Adrenal gland (tissue), 12 donors: Measurements from ENCODE around the gene GRK3. TPM values are rescaled to one million over a fixed set of nuclear protein-coding genes. Genes with fewer than 3 reads are reported as not detected.

Source experiments
- DNase-seq, 7 donors: peaks; one replicate each; pipeline ENCODE4 v3.0.0-alpha.2; 2019 to 2020
- H3K27ac ChIP-seq, 5 donors: fragments of 200-600 bp; sonication (generic) in 4 of 5; 1 replicate in 3 of 5; 2 replicates in 2 of 5; pipeline versions ENCODE4 v1.5.1 to v1.8.0; 2016 to 2020; ENCODE audit warnings: mild to moderate bottlenecking in 1 of 5
- H3K27me3 ChIP-seq: fragments of 200-600 bp; 2 replicates; pipeline ENCODE4 v1.8.0; 2021
- H3K36me3 ChIP-seq, 2 donors: fragments of 200-600 bp; replicated peaks in 1 of 2; 1 replicate in 1 of 2; 2 replicates in 1 of 2; pipeline versions ENCODE4 v1.5.1 to v1.8.0; 2018 to 2022
- H3K4me1 ChIP-seq, 2 donors: fragments of 200-600 bp; replicated peaks in 1 of 2; 1 replicate in 1 of 2; 2 replicates in 1 of 2; pipeline versions ENCODE4 v1.5.1 to v1.8.0; 2018 to 2021
- H3K4me3 ChIP-seq, 4 donors: fragments of 200-600 bp; sonication (generic) in 3 of 4; one replicate each; pipeline ENCODE4 v1.5.1; 2016 to 2018
- H3K9me3 ChIP-seq, 3 donors: fragments of 200-600 bp; sonication (generic) in 1 of 3; replicated peaks in 1 of 3; 1 replicate in 2 of 3; 2 replicates in 1 of 3; pipeline versions ENCODE4 v1.5.1 to v1.8.0; 2016 to 2021
- POLR2A ChIP-seq, 2 donors: fragments of 450-650 bp; IDR thresholded peaks; one replicate each; pipeline ENCODE4 v1.6.1; 2017; ENCODE audit warnings: antibody characterized with exemption in 2 of 2, mild to moderate bottlenecking in 2 of 2, moderate library complexity in 1 of 2
- WGBS, 4 donors: extraction: QIAGEN DNeasy Blood & Tissue Kit in 2 of 4; methylation state at CpG; one replicate each; pipeline versions ENCODE4 v1.1.5 to v1.1.7; 2013 to 2017; 5-methylcytosine and 5-hydroxymethylcytosine counted together
- intact Hi-C, 2 donors: fragments of 100-400 bp; cut with DNase I; formaldehyde crosslinking; loops; one replicate each; pipeline versions ENCODE4 v1.14.1 to v1.15.0; 2022 to 2023
- polyA plus RNA-seq, 3 donors: library from polyadenylated mRNA; stranded (reverse); fragments of 200-250 nt in 2 of 3; fragments of 350-450 nt in 1 of 3; fragmentation: Illumina TruSeq in 1 of 3; extraction: RNeasy Lipid Tissue Mini Kit (QIAGEN cat#74804) in 1 of 3; gene quantifications; one replicate each; pipeline ENCODE4 v1.2.3, GENCODE V29; 2013 to 2014
- total RNA-seq, 9 donors: library from RNA; depleted of rRNA in 4 of 9; stranded (reverse); fragments of >200 nt in 4 of 9; fragments of 120-200 nt in 1 of 9; fragmentation: NEBNext Ultra II Directional in 1 of 9; extraction: Animal tissue kit (Norgen Biotek cat#: 25700) in 1 of 9; gene quantifications; one replicate each; pipeline versions ENCODE4 v1.1.0 to v1.2.4, GENCODE V29; 2013 to 2023
- TF ChIP-seq, protein P1 (sequence below), 6 experiments: fragments of 450-650 bp in 4 of 6; fragments of 200-600 bp in 2 of 6; sonication (generic) in 1 of 6; IDR thresholded peaks; 1 replicate in 5 of 6; 2 replicates in 1 of 6; pipeline versions ENCODE4 v1.5.1 to v1.8.0; 2016 to 2021; ENCODE audit warnings: antibody characterized with exemption in 6 of 6, mild to moderate bottlenecking in 2 of 6, moderate library complexity in 1 of 6
- donor health status: healthy with polysubstance abuse.
- donor health status: Bipolar disorder and iron deficiency.
- donor health status: DM: yes; HTN: yes; CAD: no.
- donor health status: DM: no; HTN: no; CAD: no.
- donor health status: DM: no; HTN: no; CAD: no.
- donor health status: DM: yes; HTN: yes; CAD: no.

The GRK3 gene
- total and polyA plus RNA-seq, 12 donors = 3.2 to 20.9 (median 10.1) TPM

- Histone ChIP-seq H3K36me3 (no peaks in the 10 kb centered on the region), H3K4me1 (peaks cover 0 to 11% of the 10 kb centered on the region in 2 donors), H3K27me3 (no peaks in the 10 kb centered on the region), H3K9me3 (no peaks in the 10 kb centered on the region), H3K4me3 (no peak overlapping the region), H3K27ac (no peak overlapping the region)
- WGBS, 4 donors = 83 to 90% (median 87%) methylated on average over 3 of the region's 3 CpGs
- intact Hi-C loops = no loop called here
- TF ChIP-seq, protein P1, sequence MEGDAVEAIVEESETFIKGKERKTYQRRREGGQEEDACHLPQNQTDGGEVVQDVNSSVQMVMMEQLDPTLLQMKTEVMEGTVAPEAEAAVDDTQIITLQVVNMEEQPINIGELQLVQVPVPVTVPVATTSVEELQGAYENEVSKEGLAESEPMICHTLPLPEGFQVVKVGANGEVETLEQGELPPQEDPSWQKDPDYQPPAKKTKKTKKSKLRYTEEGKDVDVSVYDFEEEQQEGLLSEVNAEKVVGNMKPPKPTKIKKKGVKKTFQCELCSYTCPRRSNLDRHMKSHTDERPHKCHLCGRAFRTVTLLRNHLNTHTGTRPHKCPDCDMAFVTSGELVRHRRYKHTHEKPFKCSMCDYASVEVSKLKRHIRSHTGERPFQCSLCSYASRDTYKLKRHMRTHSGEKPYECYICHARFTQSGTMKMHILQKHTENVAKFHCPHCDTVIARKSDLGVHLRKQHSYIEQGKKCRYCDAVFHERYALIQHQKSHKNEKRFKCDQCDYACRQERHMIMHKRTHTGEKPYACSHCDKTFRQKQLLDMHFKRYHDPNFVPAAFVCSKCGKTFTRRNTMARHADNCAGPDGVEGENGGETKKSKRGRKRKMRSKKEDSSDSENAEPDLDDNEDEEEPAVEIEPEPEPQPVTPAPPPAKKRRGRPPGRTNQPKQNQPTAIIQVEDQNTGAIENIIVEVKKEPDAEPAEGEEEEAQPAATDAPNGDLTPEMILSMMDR (IDR thresholded peaks at IDR 0.05) = no peak
- TF ChIP-seq POLR2A (IDR thresholded peaks at IDR 0.05) = no peak
- DNase-seq = no peak
Observed at GRCh38 chr22:25757686-25758085, 193.2 kb downstream of the GRK3 start.

GRCh38 chr22:25758316-25758715 is 193.8 kb downstream of the GRK3 start:
- Histone ChIP-seq H3K36me3 (no peaks in the 10 kb centered on the region), H3K4me3 (no peak overlapping the region), H3K4me1 (peaks cover 0 to 11% of the 10 kb centered on the region in 2 donors), H3K9me3 (no peaks in the 10 kb centered on the region), H3K27me3 (no peaks in the 10 kb centered on the region), H3K27ac (no peak overlapping the region)
- intact Hi-C loops = no loop called here
- no peak for DNase-seq
- no peak for TF ChIP-seq POLR2A (IDR thresholded peaks at IDR 0.05)
- TF ChIP-seq, protein P1 (IDR thresholded peaks at IDR 0.05) = no peak
- 93 to 96% (median 95%) methylated on average over 8 of the region's 8 CpGs for WGBS, 4 donors

DNA sequence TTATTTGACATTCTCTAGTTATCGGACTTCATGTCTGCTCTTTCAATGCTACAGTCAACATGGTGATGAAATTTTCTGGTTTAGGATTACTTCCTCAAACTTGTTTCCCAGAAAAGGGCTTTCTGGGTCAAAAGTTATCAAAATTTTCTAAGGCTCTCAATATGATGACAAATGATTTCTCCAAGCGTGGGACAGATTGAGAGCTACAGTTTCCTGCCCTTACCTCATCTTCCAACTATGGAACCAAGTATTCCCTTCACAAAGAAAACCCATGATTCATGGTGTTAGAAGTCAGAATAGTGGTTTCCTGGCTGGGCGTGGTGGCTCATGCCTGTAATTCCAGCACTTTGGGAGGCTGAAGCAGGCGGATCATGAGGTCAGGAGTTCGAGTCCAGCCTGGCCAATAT is 195.4 kb downstream of the GRK3 start:
- H3K4me1 ChIP-seq = peaks cover 0 to 6% of the 10 kb centered on the region in 2 donors
- H3K4me3 ChIP-seq = no peak overlapping the region
- H3K36me3 ChIP-seq = no peaks in the 10 kb centered on the region
- intact Hi-C loops = no loop called here
- no peaks in the 10 kb centered on the region for H3K27me3 ChIP-seq
- no peak for TF ChIP-seq POLR2A (IDR thresholded peaks at IDR 0.05)
- TF ChIP-seq, protein P1 (IDR thresholded peaks at IDR 0.05) = no peak
- H3K27ac ChIP-seq = no peak overlapping the region
- no peaks in the 10 kb centered on the region for H3K9me3 ChIP-seq
- WGBS, 4 donors = 38 to 50% (median 42%) methylated on average over 2 to 5 of the region's 5 CpGs
- DNase-seq = peak in 3 of 7 donors; percentile 34 to 43 (median 36)

GRCh38 chr22:25760294-25760693 is 195.8 kb downstream of the GRK3 start:
- Histone ChIP-seq H3K4me1 (peaks cover 0 to 6% of the 10 kb centered on the region in 2 donors), H3K4me3 (no peak overlapping the region), H3K27me3 (no peaks in the 10 kb centered on the region), H3K36me3 (no peaks in the 10 kb centered on the region), H3K27ac (no peak overlapping the region), H3K9me3 (no peaks in the 10 kb centered on the region)
- DNase-seq = no peak
- no peak for TF ChIP-seq POLR2A (IDR thresholded peaks at IDR 0.05)
- TF ChIP-seq, protein P1 (IDR thresholded peaks at IDR 0.05) = no peak
- 54 to 79% (median 59%) methylated on average over 2 of the region's 2 CpGs for WGBS, 4 donors
- intact Hi-C loops = no loop called here
